ENCODE data around the gene ACOX3.

- no peak for TF ChIP-seq CTCF (IDR thresholded peaks at IDR 0.05)
- TF ChIP-seq POLR2AphosphoS5 (IDR thresholded peaks at IDR 0.05), result no peak
- TF ChIP-seq POLR2A (IDR thresholded peaks at IDR 0.05; ENCODE audit: low read depth), result no peak
- TF ChIP-seq EP300 (IDR thresholded peaks at IDR 0.05), result no peak
Observed at GRCh38 chr4:8374851-8375649, 65.5 kb downstream of the ACOX3 start.

Measured in esophagus muscularis mucosa (tissue), 4 donors.